ENCODE results near the gene ZDHHC4.

DNA sequence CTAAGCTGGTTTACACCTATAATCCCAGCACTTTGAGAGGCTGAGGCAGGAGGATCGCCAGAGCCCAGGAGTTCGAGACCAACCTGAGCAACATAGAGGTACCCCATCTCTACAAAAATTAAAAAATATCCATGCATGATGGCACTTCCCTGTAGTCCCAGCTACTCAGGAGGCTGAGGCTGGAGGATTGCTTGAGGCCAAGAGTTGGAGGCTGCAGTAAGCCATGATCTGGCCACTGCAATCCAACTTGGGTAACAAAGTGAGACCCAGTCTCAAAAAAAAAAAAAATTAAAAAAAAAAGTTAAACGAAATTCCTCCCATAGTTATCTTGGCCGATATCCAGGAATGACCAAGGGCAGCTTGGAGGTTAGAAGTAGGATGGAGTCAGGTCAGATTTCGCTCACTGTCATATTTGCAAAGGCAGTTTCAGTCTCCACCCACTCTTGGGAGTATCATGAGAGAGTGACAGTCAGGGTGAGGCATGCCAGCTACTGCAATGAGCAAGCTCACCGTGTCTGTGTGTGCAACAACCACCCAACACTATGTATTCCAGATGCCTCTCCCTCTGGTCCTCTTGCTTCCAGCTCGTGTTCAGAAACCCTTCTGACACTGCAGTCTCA lies 6.0 kb upstream of the ZDHHC4 start:
- TF ChIP-seq, protein P1, sequence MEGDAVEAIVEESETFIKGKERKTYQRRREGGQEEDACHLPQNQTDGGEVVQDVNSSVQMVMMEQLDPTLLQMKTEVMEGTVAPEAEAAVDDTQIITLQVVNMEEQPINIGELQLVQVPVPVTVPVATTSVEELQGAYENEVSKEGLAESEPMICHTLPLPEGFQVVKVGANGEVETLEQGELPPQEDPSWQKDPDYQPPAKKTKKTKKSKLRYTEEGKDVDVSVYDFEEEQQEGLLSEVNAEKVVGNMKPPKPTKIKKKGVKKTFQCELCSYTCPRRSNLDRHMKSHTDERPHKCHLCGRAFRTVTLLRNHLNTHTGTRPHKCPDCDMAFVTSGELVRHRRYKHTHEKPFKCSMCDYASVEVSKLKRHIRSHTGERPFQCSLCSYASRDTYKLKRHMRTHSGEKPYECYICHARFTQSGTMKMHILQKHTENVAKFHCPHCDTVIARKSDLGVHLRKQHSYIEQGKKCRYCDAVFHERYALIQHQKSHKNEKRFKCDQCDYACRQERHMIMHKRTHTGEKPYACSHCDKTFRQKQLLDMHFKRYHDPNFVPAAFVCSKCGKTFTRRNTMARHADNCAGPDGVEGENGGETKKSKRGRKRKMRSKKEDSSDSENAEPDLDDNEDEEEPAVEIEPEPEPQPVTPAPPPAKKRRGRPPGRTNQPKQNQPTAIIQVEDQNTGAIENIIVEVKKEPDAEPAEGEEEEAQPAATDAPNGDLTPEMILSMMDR (IDR thresholded peaks at IDR 0.05; ENCODE audit: low read depth, low read length), result no peak
- no peak for TF ChIP-seq EZH2phosphoT487 (IDR thresholded peaks at IDR 0.05; ENCODE audit: low read depth)
